Measurements from ENCODE around the gene PHLDA2.

Gene PHLDA2

GRCh38 chr11:2927851-2928604 lies 1.2 kb downstream of the PHLDA2 start:
- DNase-seq: no peak

DNA sequence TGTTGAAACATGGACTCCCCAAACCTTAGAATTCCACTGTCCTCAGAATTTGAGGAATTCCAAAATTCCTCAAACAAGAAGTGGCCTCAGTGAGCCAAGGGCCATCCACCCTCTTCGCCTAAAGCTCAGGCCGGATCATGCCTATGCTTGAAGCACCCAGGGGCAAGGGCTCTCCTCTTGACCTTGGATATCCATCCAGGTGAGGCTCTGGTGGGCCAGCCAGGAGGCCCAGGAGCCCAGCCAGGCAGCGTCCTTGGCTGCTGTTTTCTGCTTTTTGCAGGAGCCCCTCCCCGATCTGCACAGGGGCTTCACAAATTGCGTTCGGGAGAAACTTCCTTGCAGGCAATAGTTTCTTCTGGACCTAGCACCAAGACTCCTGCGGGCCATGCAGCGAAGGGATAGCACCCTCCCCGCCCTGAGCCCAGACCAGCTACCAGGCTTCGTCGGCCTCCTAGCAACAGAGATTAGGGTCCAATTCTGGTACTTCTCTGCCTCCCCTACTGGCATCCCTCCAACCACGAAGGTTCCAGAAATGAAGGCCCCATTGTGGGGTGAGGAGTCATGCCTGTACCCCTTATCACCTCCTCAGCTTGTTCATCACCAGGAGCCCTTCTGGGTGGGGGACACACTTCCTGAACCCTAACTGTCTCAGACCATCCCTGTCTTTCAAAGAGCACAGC lies 2.0 kb downstream of the PHLDA2 start:
- no peak for DNase-seq

DNA sequence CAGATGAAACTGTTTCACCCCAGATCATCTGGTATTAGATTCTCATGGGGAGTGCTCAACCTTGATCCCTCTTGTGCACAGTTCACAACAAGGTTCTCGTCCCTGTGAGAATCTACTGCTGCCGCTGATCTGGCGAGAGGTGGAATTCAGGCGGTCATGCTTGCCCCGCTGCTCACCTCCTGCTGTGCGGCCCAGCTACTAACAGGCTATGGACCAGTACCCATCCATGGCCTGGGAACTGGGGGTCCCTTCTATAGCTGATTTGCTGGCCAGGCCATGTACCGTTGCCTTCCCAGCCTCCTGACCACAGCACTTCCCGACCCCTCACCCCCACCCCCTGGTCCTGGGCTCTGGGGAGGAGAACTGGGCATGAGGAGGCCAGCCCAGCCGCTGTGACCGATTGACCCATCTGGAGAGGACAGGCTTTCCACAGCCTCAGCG lies 2.6 kb downstream of the PHLDA2 start:
- no peak for DNase-seq

- no peak for DNase-seq
Observed at GRCh38 chr11:2924821-2925675, 4.2 kb downstream of the PHLDA2 start.

GRCh38 chr11:2924381-2924780 lies 4.8 kb downstream of the PHLDA2 start:
- DNase-seq: no peak

DNA sequence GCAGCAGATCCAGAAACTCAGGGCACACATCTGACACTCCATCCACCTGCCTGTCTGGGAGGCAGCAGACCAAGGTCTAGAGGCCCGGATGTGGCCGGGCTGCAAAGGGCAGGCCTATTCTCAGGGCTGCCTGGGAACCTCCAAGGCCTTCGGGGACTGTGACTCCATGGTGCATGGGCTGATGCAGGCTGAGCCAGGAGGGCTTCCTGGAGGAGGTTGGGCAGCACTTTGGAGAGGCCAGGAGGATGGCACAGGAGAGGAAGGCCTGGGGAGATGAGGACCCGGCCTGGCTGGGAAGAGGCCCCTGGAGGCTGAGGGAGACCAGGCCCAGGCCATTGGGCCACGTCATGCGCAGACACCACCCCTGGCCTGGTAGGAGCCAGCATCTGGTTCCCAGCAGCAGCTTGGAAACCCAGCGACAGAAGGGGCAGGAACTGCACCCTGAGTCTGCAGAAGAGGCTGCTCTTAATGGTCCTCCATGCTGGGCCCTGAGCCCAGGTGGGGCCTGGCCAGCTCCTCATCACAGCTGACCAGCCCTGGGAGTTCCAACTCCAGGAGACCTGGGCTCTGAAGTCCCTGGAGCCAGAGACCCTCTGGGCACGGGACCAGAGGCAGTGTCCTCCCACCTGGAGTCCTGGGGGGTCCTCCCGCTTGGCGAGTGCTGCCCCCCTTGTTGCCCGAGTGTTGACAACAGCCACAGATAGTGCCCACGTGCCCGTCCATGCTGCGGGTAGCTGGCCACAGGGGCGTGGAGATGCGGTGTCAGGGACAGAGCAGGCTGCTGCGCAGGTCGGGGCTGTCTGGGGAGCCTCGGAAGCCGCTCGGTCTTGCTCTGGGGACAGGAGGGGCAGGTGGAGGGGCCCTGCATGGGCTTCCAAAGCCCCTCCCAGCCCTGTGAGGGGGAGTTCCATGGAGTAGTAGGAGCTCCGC lies 5.5 kb downstream of the PHLDA2 start:
- no peak for DNase-seq

DNA sequence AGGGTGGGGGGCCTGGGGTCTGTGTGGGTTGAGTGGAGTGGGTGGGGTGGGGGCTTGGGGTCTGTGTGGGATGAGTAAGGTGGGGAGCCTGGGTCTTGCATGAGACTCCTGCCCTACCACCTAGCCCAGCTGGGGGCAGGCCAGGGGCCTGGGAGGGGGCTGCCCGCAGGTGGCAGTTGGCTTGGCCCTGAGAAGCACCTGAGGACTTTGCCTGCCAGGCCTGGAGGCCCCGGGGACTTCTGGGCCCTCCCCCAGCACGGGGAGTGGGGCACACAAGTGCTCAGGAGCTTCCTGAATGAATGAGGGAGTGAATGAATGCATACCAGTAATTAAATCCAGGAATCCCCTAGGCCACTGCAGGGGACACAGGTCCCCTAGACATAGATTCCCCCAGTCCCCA lies 6.6 kb downstream of the PHLDA2 start:
- DNase-seq: no peak

GRCh38 chr11:2921742-2922493 lies 7.3 kb downstream of the PHLDA2 start:
- DNase-seq: no peak

- DNase-seq: no peak
Observed at GRCh38 chr11:2921261-2921660, 8.0 kb downstream of the PHLDA2 start.

DNA sequence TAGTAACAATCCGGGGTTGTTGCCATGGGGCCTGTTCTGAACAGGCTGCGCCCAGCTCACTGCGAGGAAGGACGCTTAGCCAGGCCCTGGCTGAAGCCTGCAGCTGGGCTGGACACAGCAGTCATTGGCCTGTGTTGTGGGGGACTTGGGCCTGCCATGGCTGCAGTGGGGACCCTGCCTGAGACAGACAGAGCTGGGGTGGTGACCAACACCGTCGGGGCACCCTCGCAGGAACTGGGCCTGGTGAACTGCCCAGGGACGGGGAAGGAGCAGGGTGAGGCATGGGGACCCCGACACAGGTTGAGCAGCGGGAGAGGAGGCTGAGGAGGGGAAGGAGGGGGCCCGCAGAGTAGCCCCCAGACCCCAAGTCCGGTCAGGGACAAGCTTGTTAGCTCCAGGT lies 8.9 kb downstream of the PHLDA2 start:
- no peak for DNase-seq

GRCh38 chr11:2919837-2920236 lies 9.4 kb downstream of the PHLDA2 start:
- DNase-seq: no peak

DNA sequence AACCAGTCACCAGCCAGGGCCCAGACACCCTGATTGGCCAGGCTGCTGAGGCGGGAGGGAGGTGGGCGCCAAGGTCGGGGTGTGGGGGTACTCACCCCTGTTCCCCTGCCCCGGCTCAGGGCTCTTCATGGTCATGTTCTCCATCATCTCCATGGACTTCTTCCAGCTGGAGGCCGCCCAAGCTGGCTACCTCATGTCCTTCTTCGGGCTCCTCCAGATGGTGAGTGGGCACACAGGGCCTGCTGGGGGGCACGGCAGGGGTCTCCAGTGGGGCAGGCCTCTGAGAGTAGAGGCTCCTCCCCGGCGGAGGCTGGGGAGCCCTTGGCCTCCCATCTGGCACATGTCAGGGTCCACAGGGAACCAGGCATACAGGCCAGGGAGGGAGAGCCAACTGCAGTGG lies 10.0 kb downstream of the PHLDA2 start:
- no peak for DNase-seq

DNA sequence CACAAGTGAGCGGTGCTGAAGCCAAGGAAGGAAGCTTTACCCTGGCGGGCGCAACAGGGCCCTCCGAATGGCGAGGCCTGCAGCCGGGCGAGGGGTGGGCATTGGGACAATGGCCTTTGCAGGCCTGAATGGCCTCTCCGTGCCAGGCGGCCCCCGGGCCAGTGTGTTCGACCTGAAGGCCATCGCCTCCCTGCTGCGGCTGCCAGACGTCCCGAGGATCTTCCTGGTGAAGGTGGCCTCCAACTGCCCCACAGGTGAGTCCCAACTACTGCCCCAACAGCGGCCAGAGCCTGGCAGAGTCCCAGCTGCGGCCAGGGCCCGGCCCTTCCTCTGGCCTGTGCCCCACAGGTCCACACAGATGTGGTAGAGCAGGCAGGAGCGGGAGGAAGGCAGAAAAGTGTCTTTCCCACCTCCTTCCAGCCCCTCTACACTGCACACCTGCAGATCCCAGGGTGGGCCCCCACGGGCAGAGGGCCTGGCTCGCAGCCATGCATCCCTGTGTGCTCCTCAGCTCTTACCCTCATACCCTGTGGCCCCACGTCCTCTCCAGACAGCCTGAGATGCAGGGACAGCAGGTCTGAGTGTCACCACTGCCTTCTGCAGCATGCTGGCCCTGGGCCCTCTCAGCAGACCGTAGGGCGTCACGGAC lies 11.3 kb downstream of the PHLDA2 start:
- DNase-seq: no peak

DNA sequence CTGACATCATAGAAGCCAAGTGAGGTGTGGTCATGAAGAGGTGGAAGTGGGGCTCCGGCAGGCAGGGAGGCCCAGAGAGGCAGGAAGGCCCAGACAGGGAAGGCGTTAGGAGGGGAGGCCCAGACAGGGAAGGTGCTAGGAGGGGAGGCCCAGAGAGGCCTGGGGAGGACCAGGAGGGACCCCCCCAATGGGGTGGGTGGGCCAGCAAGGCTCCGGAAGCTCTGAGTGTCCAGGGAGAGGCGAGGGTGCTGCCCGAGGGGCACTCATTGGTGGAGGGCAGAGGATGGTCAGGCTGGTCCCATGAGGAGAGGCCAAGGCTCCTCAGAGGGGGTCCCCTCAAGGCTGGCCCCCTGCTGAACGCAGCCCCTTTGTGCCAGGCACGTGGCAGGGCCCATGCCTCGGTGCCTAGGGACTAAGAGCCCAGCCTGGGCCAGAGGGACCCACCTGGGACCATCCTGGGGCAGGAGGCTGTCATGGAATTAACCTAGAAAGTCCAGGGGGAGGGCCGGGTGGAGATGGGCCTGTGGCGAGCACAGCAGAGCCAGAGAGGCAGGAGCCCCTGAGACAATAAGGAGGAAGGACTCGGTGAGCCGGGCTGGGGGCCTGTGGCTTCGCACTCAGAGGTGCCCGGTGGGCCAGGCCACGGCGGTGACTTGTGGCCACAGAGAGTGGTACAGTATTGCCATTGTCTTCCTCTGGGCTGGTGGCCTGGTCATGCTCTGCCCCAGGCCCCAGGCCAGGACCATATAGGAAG lies 12.2 kb downstream of the PHLDA2 start:
- no peak for DNase-seq

GRCh38 chr11:2916114-2916891 lies 12.9 kb downstream of the PHLDA2 start:
- DNase-seq: no peak

DNA sequence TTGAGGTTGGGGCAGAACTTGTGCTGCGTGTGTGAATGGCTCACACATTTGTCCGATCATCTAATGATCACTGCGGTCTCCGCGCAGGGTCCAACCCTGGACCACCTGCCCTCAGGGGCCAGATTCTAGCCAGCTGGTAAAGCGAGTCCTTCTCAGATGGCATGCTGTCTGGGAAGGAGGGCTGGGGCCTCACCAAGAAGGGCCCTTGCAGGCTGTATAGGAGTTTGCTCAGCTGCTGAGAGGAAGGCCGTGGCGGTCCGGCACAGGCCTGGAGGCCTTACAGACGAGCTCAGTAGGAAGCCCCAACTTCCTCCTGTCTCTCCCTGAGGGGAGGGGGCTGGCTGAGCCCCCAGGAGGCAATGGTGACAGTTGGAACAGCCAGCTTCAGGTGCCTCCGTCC lies 13.7 kb downstream of the PHLDA2 start:
- DNase-seq: no peak

GRCh38 chr11:2914455-2915195 lies 14.6 kb downstream of the PHLDA2 start:
- peak; percentile 32 for DNase-seq

DNA sequence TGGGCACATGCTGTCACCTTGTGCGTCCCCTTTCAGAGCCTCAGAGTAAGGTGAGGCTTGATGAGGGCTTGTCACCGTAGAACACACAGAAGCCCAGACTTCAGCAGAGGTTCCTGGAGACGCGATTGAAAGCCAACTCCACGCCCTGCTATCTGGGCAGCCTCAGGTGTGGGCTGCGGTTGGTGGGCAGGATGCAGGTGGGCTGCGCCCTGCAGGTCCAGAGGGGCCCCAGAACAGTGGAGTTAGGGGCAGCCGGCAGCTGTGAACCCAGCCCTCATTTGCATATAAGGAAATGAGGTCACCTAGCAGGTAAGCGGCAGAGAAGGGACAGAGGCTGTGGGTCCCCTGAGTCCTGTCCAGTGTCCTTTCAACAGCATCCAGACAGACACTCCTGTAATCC lies 15.4 kb downstream of the PHLDA2 start:
- DNase-seq: no peak

DNA sequence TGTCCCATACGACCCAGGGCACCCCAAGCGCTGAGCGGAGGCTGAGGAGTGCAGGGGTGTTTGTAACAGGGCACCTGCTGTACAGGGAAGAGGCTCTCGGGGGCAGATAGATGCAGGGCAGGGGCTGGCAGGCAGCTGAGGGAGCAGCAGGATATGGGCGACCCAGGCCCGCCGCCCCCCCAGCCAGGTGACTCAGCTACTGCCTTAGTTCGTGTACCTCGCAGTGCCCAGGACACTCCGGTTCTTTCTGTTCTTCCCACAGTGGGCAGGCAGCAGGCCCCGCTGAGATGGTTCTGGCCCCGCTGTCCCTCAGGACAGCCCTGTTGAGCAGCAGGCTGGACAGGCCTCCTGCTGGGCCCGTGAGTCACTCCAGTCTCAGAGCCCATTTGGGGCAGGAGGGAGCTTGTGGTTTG lies 16.2 kb downstream of the PHLDA2 start:
- DNase-seq: no peak

All from SHP77 (cell line).